GM23338 (cell line): ENCODE data around the gene FHIT. TPM values are rescaled to one million over a fixed set of nuclear protein-coding genes. Genes with fewer than 3 reads are reported as not detected.

ENCODE experiments used
- ATAC-seq: fragments of 200-7000 bp; cut with Tn5 transposase; 3 replicates; pipeline ENCODE4 v1.9.1; 2020
- DNase-seq: peaks from one replicate; pipeline ENCODE4 v3.0.0-alpha.2; 2015; ENCODE audit warnings: low spot score
- H2AFZ ChIP-seq: fragments of 200-600 bp; sonication (generic); 2 replicates; pipeline ENCODE4 v1.8.0; 2016; ENCODE audit warnings: antibody characterized with exemption, mild to moderate bottlenecking, moderate library complexity
- H3F3A ChIP-seq: fragments of 200-600 bp; sonication (generic); replicated peaks from 2 replicates; pipeline ENCODE4 v1.8.0; 2017; ENCODE audit warnings: antibody characterized with exemption, mixed run types, low read depth
- H3K27ac ChIP-seq: fragments of 200-600 bp; sonication (generic); 2 replicates; pipeline ENCODE4 v1.6.1; 2016; ENCODE audit warnings: low read depth
- H3K27me3 ChIP-seq: fragments of 200-600 bp; sonication (generic); 2 replicates; pipeline ENCODE4 v1.8.0; 2016; ENCODE audit warnings: mild to moderate bottlenecking, mixed run types, moderate library complexity; ENCODE audit not compliant: insufficient read depth
- H3K36me3 ChIP-seq: fragments of 200-600 bp; sonication (generic); 2 replicates; pipeline ENCODE4 v1.8.0; 2016; ENCODE audit warnings: mild to moderate bottlenecking; ENCODE audit not compliant: insufficient read depth
- H3K4me1 ChIP-seq: fragments of 200-600 bp; sonication (generic); 2 replicates; pipeline ENCODE4 v1.8.0; 2016; ENCODE audit warnings: mild to moderate bottlenecking, moderate library complexity; ENCODE audit not compliant: insufficient read depth
- H3K4me2 ChIP-seq: fragments of 200-600 bp; sonication (generic); 2 replicates; pipeline ENCODE4 v1.7.1; 2017; ENCODE audit warnings: mixed run types
- H3K4me3 ChIP-seq: fragments of 200-600 bp; sonication (generic); 2 replicates; pipeline ENCODE4 v1.6.1; 2016; ENCODE audit warnings: mixed run types
- H3K79me2 ChIP-seq: fragments of 200-600 bp; sonication (generic); replicated peaks from 2 replicates; pipeline ENCODE4 v1.8.0; 2017; ENCODE audit warnings: mild to moderate bottlenecking; ENCODE audit not compliant: insufficient read depth
- H3K9me2 ChIP-seq: fragments of 200-600 bp; sonication (generic); 2 replicates; pipeline ENCODE4 v1.8.0; 2017; ENCODE audit not compliant: insufficient read depth
- H4K20me1 ChIP-seq: fragments of 200-600 bp; sonication (generic); replicated peaks from 2 replicates; pipeline ENCODE4 v1.8.0; 2017; ENCODE audit warnings: mild to moderate bottlenecking; ENCODE audit not compliant: insufficient read depth
- H3K27ac Mint-ChIP-seq: 2 replicates; pipeline ENCODE4 v1.8.0; 2020; ENCODE audit warnings: inconsistent platforms, mild to moderate bottlenecking, moderate library complexity, mixed read lengths
- H3K27me3 Mint-ChIP-seq: 3 replicates; pipeline ENCODE4 v1.8.0; 2022; ENCODE audit warnings: low read depth, mild to moderate bottlenecking, moderate library complexity, mixed read lengths, inconsistent platforms; ENCODE audit not compliant: insufficient read depth, poor library complexity
- H3K36me3 Mint-ChIP-seq: 3 replicates; pipeline ENCODE4 v1.8.0; 2021; ENCODE audit warnings: low read depth, mild to moderate bottlenecking, inconsistent platforms, moderate library complexity, mixed read lengths
- H3K4me1 Mint-ChIP-seq: 3 replicates; pipeline ENCODE4 v1.8.0; 2020; ENCODE audit warnings: mild to moderate bottlenecking, inconsistent platforms, mixed read lengths
- H3K4me3 Mint-ChIP-seq: 3 replicates; pipeline ENCODE4 v1.8.0; 2021; ENCODE audit warnings: moderate library complexity, mild to moderate bottlenecking, inconsistent platforms, mixed read lengths
- H3K9me3 Mint-ChIP-seq: 3 replicates; pipeline ENCODE4 v1.8.0; 2020; ENCODE audit warnings: moderate library complexity, mild to moderate bottlenecking, inconsistent platforms, mixed read lengths
- CREB1 ChIP-seq: fragments of 250-450 bp; sonication (Bioruptor Pico); IDR thresholded peaks from 2 replicates; pipeline ENCODE4 v1.5.0; 2020; ENCODE audit warnings: low read depth, mild to moderate bottlenecking, moderate library complexity
- EZH2 ChIP-seq: fragments of 200-600 bp; sonication (generic); IDR thresholded peaks from one replicate; pipeline ENCODE4 v1.8.0; 2017; ENCODE audit warnings: antibody characterized with exemption, mild to moderate bottlenecking, low read depth; ENCODE audit not compliant: unreplicated experiment
- EZH2phosphoT487 ChIP-seq: fragments of 200-600 bp; sonication (generic); IDR thresholded peaks from one replicate; pipeline ENCODE4 v1.8.1; 2018; ENCODE audit warnings: antibody characterized with exemption; ENCODE audit not compliant: unreplicated experiment
- JUNB ChIP-seq: IDR thresholded peaks from one replicate; pipeline ENCODE4 v1.6.1; 2016; ENCODE audit warnings: antibody characterized with exemption; ENCODE audit not compliant: unreplicated experiment
- NANOG ChIP-seq: IDR thresholded peaks from 2 replicates; pipeline ENCODE4 v1.6.1; 2016; ENCODE audit warnings: antibody characterized with exemption, borderline replicate concordance
- POLR2AphosphoS5 ChIP-seq: IDR thresholded peaks from 2 replicates; pipeline ENCODE4 v1.6.1; 2016; ENCODE audit warnings: antibody characterized with exemption, low read depth
- STAT1 ChIP-seq: IDR thresholded peaks from one replicate; pipeline ENCODE4 v1.6.1; 2016; ENCODE audit warnings: antibody characterized with exemption; ENCODE audit not compliant: unreplicated experiment
- ZNF114 ChIP-seq: fragments of 250-450 bp; sonication (Bioruptor Pico); IDR thresholded peaks from 2 replicates; pipeline ENCODE4 v1.5.0; 2020; ENCODE audit warnings: mild to moderate bottlenecking, moderate library complexity
- ZNF331 ChIP-seq: fragments of 250-450 bp; sonication (Bioruptor Pico); IDR thresholded peaks from 2 replicates; pipeline ENCODE4 v1.5.0; 2020; ENCODE audit warnings: low read depth, mild to moderate bottlenecking, moderate library complexity
- polyA plus RNA-seq: library from polyadenylated mRNA; unstranded; fragments of >200 nt; fragmentation: Nextera tagmentation; extraction: Ambion mirVana; gene quantifications from 2 replicates; pipeline ENCODE4 v1.2.1, GENCODE V29; 2016
- total RNA-seq: library from RNA; depleted of rRNA; stranded (reverse); fragments of >200 nt; shearing (Covaris generic); gene quantifications from 2 replicates; pipeline ENCODE4 v1.2.3, GENCODE V29; 2014
- TF ChIP-seq, protein P1 (sequence below): fragments of 250-450 bp; sonication (Bioruptor Pico); IDR thresholded peaks from 2 replicates; pipeline ENCODE4 v1.5.0; 2020; ENCODE audit warnings: mild to moderate bottlenecking, moderate library complexity
- TF ChIP-seq, protein P2 (sequence below): IDR thresholded peaks from 2 replicates; pipeline ENCODE4 v1.6.1; 2016; ENCODE audit warnings: antibody characterized with exemption
- TF ChIP-seq, protein P3 (sequence below): IDR thresholded peaks from one replicate; pipeline ENCODE4 v1.6.1; 2018; ENCODE audit warnings: antibody characterized with exemption; ENCODE audit not compliant: unreplicated experiment
- TF ChIP-seq, protein P4 (sequence below), 2 experiments: fragments of 200-600 bp in 1 of 2; sonication (generic) in 1 of 2; conservative IDR thresholded peaks; 2 replicates each; pipeline versions ENCODE4 v1.5.1 to v1.6.1; 2016 to 2017; ENCODE audit warnings: antibody characterized with exemption in 2 of 2, low read depth in 2 of 2, mild to moderate bottlenecking in 2 of 2, moderate library complexity in 1 of 2

FHIT gene
- total and polyA plus RNA-seq, 2 experiments from 2014 or later = 3.0 to 8.3 TPM

DNA sequence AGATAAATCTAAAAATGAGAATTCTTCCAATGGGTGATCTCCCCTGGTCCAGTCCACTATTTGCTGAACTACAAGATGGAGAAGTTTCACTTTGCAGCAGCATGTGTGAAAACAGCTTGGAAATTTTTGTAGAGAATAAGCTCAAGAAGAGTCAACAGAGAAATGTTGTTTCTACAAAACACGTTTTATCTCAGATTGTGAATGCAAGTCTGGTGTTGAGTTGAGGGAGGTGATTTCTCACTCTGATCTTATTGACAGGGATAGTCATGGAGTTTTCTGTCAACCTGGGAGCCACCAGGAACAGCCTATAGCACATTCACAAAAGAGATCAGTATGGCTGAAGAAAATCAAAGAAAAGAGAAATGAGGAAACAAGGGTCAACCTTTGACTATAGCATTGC, 1220.3 kb downstream of the FHIT start:
- H3K36me3 ChIP-seq = no peaks in the 10 kb centered on the region
- H3K27me3 ChIP-seq = no peaks in the 10 kb centered on the region
- TF ChIP-seq, protein P1, sequence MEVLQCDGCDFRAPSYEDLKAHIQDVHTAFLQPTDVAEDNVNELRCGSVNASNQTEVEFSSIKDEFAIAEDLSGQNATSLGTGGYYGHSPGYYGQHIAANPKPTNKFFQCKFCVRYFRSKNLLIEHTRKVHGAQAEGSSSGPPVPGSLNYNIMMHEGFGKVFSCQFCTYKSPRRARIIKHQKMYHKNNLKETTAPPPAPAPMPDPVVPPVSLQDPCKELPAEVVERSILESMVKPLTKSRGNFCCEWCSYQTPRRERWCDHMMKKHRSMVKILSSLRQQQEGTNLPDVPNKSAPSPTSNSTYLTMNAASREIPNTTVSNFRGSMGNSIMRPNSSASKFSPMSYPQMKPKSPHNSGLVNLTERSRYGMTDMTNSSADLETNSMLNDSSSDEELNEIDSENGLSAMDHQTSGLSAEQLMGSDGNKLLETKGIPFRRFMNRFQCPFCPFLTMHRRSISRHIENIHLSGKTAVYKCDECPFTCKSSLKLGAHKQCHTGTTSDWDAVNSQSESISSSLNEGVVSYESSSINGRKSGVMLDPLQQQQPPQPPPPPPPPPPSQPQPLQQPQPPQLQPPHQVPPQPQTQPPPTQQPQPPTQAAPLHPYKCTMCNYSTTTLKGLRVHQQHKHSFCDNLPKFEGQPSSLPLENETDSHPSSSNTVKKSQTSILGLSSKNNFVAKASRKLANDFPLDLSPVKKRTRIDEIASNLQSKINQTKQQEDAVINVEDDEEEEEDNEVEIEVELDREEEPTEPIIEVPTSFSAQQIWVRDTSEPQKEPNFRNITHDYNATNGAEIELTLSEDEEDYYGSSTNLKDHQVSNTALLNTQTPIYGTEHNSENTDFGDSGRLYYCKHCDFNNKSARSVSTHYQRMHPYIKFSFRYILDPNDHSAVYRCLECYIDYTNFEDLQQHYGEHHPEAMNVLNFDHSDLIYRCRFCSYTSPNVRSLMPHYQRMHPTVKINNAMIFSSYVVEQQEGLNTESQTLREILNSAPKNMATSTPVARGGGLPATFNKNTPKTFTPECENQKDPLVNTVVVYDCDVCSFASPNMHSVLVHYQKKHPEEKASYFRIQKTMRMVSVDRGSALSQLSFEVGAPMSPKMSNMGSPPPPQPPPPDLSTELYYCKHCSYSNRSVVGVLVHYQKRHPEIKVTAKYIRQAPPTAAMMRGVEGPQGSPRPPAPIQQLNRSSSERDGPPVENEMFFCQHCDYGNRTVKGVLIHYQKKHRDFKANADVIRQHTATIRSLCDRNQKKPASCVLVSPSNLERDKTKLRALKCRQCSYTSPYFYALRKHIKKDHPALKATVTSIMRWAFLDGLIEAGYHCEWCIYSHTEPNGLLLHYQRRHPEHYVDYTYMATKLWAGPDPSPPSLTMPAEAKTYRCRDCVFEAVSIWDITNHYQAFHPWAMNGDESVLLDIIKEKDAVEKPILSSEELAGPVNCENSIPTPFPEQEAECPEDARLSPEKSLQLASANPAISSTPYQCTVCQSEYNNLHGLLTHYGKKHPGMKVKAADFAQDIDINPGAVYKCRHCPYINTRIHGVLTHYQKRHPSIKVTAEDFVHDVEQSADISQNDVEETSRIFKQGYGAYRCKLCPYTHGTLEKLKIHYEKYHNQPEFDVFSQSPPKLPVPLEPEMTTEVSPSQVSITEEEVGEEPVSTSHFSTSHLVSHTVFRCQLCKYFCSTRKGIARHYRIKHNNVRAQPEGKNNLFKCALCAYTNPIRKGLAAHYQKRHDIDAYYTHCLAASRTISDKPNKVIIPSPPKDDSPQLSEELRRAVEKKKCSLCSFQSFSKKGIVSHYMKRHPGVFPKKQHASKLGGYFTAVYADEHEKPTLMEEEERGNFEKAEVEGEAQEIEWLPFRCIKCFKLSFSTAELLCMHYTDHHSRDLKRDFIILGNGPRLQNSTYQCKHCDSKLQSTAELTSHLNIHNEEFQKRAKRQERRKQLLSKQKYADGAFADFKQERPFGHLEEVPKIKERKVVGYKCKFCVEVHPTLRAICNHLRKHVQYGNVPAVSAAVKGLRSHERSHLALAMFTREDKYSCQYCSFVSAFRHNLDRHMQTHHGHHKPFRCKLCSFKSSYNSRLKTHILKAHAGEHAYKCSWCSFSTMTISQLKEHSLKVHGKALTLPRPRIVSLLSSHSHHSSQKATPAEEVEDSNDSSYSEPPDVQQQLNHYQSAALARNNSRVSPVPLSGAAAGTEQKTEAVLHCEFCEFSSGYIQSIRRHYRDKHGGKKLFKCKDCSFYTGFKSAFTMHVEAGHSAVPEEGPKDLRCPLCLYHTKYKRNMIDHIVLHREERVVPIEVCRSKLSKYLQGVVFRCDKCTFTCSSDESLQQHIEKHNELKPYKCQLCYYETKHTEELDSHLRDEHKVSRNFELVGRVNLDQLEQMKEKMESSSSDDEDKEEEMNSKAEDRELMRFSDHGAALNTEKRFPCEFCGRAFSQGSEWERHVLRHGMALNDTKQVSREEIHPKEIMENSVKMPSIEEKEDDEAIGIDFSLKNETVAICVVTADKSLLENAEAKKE (CRISPR knock-in tag) = no peak
- TF ChIP-seq STAT1 (no peak), EZH2phosphoT487 (no peak), POLR2AphosphoS5 (no peak), ZNF331 (no peak), ZNF114 (no peak), JUNB (no peak), EZH2 (no peak), NANOG (no peak), CREB1 (CRISPR knock-in tag) (no peak)
- TF ChIP-seq, protein P2, sequence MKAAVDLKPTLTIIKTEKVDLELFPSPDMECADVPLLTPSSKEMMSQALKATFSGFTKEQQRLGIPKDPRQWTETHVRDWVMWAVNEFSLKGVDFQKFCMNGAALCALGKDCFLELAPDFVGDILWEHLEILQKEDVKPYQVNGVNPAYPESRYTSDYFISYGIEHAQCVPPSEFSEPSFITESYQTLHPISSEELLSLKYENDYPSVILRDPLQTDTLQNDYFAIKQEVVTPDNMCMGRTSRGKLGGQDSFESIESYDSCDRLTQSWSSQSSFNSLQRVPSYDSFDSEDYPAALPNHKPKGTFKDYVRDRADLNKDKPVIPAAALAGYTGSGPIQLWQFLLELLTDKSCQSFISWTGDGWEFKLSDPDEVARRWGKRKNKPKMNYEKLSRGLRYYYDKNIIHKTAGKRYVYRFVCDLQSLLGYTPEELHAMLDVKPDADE = no peak
- TF ChIP-seq, protein P3, sequence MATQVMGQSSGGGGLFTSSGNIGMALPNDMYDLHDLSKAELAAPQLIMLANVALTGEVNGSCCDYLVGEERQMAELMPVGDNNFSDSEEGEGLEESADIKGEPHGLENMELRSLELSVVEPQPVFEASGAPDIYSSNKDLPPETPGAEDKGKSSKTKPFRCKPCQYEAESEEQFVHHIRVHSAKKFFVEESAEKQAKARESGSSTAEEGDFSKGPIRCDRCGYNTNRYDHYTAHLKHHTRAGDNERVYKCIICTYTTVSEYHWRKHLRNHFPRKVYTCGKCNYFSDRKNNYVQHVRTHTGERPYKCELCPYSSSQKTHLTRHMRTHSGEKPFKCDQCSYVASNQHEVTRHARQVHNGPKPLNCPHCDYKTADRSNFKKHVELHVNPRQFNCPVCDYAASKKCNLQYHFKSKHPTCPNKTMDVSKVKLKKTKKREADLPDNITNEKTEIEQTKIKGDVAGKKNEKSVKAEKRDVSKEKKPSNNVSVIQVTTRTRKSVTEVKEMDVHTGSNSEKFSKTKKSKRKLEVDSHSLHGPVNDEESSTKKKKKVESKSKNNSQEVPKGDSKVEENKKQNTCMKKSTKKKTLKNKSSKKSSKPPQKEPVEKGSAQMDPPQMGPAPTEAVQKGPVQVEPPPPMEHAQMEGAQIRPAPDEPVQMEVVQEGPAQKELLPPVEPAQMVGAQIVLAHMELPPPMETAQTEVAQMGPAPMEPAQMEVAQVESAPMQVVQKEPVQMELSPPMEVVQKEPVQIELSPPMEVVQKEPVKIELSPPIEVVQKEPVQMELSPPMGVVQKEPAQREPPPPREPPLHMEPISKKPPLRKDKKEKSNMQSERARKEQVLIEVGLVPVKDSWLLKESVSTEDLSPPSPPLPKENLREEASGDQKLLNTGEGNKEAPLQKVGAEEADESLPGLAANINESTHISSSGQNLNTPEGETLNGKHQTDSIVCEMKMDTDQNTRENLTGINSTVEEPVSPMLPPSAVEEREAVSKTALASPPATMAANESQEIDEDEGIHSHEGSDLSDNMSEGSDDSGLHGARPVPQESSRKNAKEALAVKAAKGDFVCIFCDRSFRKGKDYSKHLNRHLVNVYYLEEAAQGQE = no peak
- TF ChIP-seq, protein P4, sequence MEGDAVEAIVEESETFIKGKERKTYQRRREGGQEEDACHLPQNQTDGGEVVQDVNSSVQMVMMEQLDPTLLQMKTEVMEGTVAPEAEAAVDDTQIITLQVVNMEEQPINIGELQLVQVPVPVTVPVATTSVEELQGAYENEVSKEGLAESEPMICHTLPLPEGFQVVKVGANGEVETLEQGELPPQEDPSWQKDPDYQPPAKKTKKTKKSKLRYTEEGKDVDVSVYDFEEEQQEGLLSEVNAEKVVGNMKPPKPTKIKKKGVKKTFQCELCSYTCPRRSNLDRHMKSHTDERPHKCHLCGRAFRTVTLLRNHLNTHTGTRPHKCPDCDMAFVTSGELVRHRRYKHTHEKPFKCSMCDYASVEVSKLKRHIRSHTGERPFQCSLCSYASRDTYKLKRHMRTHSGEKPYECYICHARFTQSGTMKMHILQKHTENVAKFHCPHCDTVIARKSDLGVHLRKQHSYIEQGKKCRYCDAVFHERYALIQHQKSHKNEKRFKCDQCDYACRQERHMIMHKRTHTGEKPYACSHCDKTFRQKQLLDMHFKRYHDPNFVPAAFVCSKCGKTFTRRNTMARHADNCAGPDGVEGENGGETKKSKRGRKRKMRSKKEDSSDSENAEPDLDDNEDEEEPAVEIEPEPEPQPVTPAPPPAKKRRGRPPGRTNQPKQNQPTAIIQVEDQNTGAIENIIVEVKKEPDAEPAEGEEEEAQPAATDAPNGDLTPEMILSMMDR (conservative IDR thresholded peaks at IDR 0.05; ENCODE audit: low read depth in 2 of 2) = no peak
- no peak overlapping the region for H3K4me2 ChIP-seq
- no peaks in the 10 kb centered on the region for H3K4me1 Mint-ChIP-seq
- H3K27me3 Mint-ChIP-seq = no peaks in the 10 kb centered on the region
- no peaks in the 10 kb centered on the region for H3F3A ChIP-seq
- no peak overlapping the region for H3K27ac Mint-ChIP-seq
- ATAC-seq = no peak
- no peak for DNase-seq
- no peaks in the 10 kb centered on the region for H4K20me1 ChIP-seq
- no peak overlapping the region for H3K4me3 ChIP-seq
- H3K9me2 ChIP-seq = no peaks in the 10 kb centered on the region
- H3K79me2 ChIP-seq = no peaks in the 10 kb centered on the region
- H3K36me3 Mint-ChIP-seq = no peaks in the 10 kb centered on the region
- no peaks in the 10 kb centered on the region for H3K4me1 ChIP-seq
- no peak overlapping the region for H2AFZ ChIP-seq
- no peak overlapping the region for H3K4me3 Mint-ChIP-seq
- H3K27ac ChIP-seq = no peak overlapping the region
- H3K9me3 Mint-ChIP-seq = no peaks in the 10 kb centered on the region
